ENCODE measurements around the gene CAPN7. TPM values are rescaled to one million over a fixed set of nuclear protein-coding genes. Genes with fewer than 3 reads are reported as not detected.
A peak's percentile ranks its signal among the peaks of the same experiment; 100 is the strongest.

CAPN7 gene
- total RNA-seq (10 to 100 TPM; 38.0 to 41.4 TPM), polyA plus RNA-seq (ENCODE audit: insufficient read length in 6 of 6) (10 to 100 TPM; 46.7 to 66.5 (median 51.8) TPM)
- long read RNA-seq, donor 1, full-length matches to known transcripts: 14 of 14 reads
- long read RNA-seq, donor 1, partial matches to known transcripts: 0 of 14 reads
- long read RNA-seq, donor 1, other reads (novel, unspliced or antisense): 0 of 14 reads
- long read RNA-seq, donor 2, full-length matches to known transcripts: 7 of 7 reads
- long read RNA-seq, donor 2, partial matches to known transcripts: 0 of 7 reads
- long read RNA-seq, donor 2, other reads (novel, unspliced or antisense): 0 of 7 reads
- long read RNA-seq, donor 3, full-length matches to known transcripts: 7 of 7 reads
- long read RNA-seq, donor 3, partial matches to known transcripts: 0 of 7 reads
- long read RNA-seq, donor 3, other reads (novel, unspliced or antisense): 0 of 7 reads
- long read RNA-seq, donor 4, partial matches to known transcripts: 7 of 8 reads
- long read RNA-seq, donor 4, other reads (novel, unspliced or antisense): 1 of 8 reads
- long read RNA-seq, donor 5, full-length matches to known transcripts: 8 of 8 reads
- long read RNA-seq, donor 5, partial matches to known transcripts: 0 of 8 reads
- long read RNA-seq, donor 5, other reads (novel, unspliced or antisense): 0 of 8 reads
- long read RNA-seq, donor 6, full-length matches to known transcripts: 9 of 45 reads
- long read RNA-seq, donor 6, partial matches to known transcripts: 13 of 45 reads
- long read RNA-seq, donor 6, other reads (novel, unspliced or antisense): 23 of 45 reads
- long read RNA-seq, donor 7, full-length matches to known transcripts: 10 of 10 reads
- long read RNA-seq, donor 7, partial matches to known transcripts: 0 of 10 reads
- long read RNA-seq, donor 7, other reads (novel, unspliced or antisense): 0 of 10 reads
- long read RNA-seq, donor 8, full-length matches to known transcripts: 11 of 11 reads
- long read RNA-seq, donor 8, partial matches to known transcripts: 0 of 11 reads
- long read RNA-seq, donor 8, other reads (novel, unspliced or antisense): 0 of 11 reads
- long read RNA-seq, donor 9: 0 reads
- long read RNA-seq, donor 10, partial matches to known transcripts: 3 of 3 reads
- long read RNA-seq, donor 10, other reads (novel, unspliced or antisense): 0 of 3 reads
- long read RNA-seq, donor 11, full-length matches to known transcripts: 7 of 14 reads
- long read RNA-seq, donor 11, partial matches to known transcripts: 7 of 14 reads
- long read RNA-seq, donor 11, other reads (novel, unspliced or antisense): 0 of 14 reads
- long read RNA-seq, donor 12, full-length matches to known transcripts: 5 of 5 reads
- long read RNA-seq, donor 12, partial matches to known transcripts: 0 of 5 reads
- long read RNA-seq, donor 12, other reads (novel, unspliced or antisense): 0 of 5 reads

- DNase-seq (peak; percentile 88 to 99 (median 95)), ATAC-seq (peak; percentile 96)
- intact Hi-C loops (cut with DNase I): no loop called here
- H3K4me1 ChIP-seq: peaks cover 13 to 38% of the 10 kb centered on the region in 2 donors
- H3K4me3 ChIP-seq: peak within 1 kb of the TSS; percentile 75 to 94
- no peaks in the 10 kb centered on the region for H3K27me3 ChIP-seq
- peak; percentile 15 to 44 for TF ChIP-seq CTCF (IDR thresholded peaks at IDR 0.05)
- H3K27ac ChIP-seq: peak within 1 kb of the TSS; percentile 92 to 96
- H3K9me3 ChIP-seq: no peaks in the 10 kb centered on the region
- peaks cover 0 to 4% of the 10 kb centered on the region in 2 donors for H3K36me3 ChIP-seq
Observed at GRCh38 chr3:15205934-15206661, at the start of gene CAPN7. Gene CAPN7, plus strand, starts transcription at chr3:15206246. Its CDS starts 250 bp downstream, at chr3:15206496.

DNA sequence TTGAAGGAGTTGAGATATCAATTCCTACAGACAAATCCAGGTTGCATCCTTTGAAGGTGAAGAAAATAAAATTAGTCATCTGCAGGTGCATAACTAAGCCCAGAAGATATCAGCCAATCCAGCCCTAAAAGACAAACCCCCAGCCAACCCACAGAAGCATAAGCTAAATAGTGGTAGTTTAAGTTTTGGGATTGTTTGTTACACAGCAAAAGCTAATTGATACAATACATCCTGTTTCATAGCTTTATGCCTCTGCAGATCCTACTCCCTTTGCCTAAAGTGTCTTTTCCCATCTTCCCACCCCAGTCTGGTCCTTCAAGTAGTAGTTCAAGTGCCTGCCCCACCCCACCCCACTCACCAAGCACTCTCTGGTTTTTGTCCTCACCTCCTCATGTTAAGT, 48.6 kb upstream of the CAPN7 start:
- Histone ChIP-seq H3K27ac (no peak overlapping the region), H3K36me3 (no peaks in the 10 kb centered on the region), H3K4me3 (no peak overlapping the region), H3K4me1 (no peaks in the 10 kb centered on the region), H3K27me3 (peaks cover 10 to 30% of the 10 kb centered on the region in 2 donors), H3K9me3 (no peaks in the 10 kb centered on the region)
- TF ChIP-seq CTCF (IDR thresholded peaks at IDR 0.05): no peak
- intact Hi-C loops (cut with DNase I): no loop called here
- ATAC-seq (no peak), DNase-seq (no peak)

GRCh38 chr3:15159501-15160136, 46.4 kb upstream of the CAPN7 start:
- no peaks in the 10 kb centered on the region for H3K36me3 ChIP-seq
- H3K4me3 ChIP-seq: no peak overlapping the region
- no peaks in the 10 kb centered on the region for H3K9me3 ChIP-seq
- ATAC-seq (no peak), DNase-seq (no peak)
- TF ChIP-seq CTCF (IDR thresholded peaks at IDR 0.05): no peak
- no peak overlapping the region for H3K27ac ChIP-seq
- H3K27me3 ChIP-seq: peaks cover 10 to 17% of the 10 kb centered on the region in 2 donors
- intact Hi-C loops (cut with DNase I): no loop called here
- no peaks in the 10 kb centered on the region for H3K4me1 ChIP-seq

- DNase-seq (no peak), ATAC-seq (no peak)
- TF ChIP-seq CTCF (IDR thresholded peaks at IDR 0.05): no peak
- Histone ChIP-seq H3K36me3 (no peaks in the 10 kb centered on the region), H3K27ac (no peak overlapping the region), H3K27me3 (peaks cover 7 to 10% of the 10 kb centered on the region in 2 donors), H3K4me3 (no peak overlapping the region), H3K9me3 (no peaks in the 10 kb centered on the region), H3K4me1 (no peaks in the 10 kb centered on the region)
- intact Hi-C loops (cut with DNase I): no loop called here
Observed at GRCh38 chr3:15160662-15161061, 45.4 kb upstream of the CAPN7 start.

Data from left lung (tissue), 14 donors.